Measurements from ENCODE around the gene BACE1-AS.

Gene BACE1-AS

DNA sequence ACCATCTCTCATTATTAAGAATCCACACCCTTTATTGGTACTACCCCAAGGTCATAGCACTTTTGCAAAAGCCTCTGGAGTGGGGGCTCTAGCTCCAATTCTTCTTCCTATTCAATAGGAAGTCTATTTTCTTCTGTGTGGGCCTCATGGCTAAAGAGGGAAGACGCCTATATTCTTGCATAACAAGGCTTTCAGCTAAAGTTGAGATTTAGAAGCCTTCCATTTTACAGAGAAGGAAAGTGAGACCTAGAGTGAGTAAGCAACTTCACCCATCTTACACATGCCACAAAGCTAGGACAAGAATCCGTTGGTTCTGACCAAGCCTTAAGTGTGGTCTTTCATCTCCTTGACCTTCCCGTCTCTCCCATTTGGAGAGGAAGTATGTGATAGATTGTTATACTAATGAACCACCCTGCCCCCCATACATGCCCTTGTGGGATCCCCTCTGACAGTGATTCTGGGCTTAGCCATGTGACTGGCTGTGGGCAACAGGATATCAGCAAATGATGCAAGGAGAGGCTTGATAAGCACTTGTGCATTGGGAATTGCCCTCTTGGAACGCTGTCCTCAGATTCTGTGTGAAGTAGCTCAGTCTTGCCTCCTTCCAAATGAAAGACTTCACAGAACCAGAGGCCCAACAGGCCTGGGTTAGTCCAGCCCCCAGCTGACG, 12.6 kb downstream of the BACE1-AS start:
- TF ChIP-seq GATA3 (IDR thresholded peaks at IDR 0.05; ENCODE audit: low read depth, low read length) (no peak), GATA2 (IDR thresholded peaks at IDR 0.05; ENCODE audit: low read depth, low read length) (no peak)

DNA sequence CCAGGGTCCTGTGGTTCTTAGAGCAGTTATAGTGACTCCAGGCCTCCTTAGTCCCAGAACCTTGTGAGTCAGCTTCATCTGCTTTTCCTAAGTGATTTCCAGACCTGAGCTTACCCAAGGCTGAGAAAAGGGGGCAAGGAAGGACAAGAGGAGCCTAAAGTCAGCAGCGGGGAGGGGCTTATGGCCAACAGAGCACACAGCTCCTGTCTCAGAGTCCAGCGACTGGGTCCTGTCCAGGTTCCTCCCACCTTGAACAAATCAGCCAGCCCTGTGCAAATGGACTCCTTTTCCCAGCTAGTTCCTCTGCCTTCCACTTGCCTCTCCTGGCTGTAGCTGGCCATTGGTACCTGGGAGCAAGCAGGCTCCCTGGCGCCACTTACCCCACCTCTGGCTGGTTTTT, 14.0 kb downstream of the BACE1-AS start:
- TF ChIP-seq GATA3 (IDR thresholded peaks at IDR 0.05; ENCODE audit: low read depth, low read length) (no peak), GATA2 (IDR thresholded peaks at IDR 0.05; ENCODE audit: low read depth, low read length) (no peak)

DNA sequence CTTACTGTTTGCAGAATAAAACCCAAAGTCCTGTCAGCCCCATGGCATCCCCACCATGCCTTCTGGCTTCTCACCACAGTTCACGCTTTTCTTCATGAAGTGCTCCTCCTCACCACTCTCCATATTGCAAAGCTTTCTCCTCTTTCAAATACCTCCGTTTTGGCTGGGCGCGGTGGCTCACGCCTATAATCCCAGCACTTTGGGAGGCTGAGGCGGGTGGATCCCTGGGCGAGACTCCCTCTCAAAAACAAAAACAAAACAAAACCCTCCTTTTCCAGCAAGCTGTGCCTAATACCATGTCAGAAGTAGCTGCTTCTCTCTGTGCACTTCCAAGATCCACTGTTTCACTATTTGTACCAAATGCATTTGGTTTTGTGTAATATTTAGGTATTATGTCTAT, 18.2 kb downstream of the BACE1-AS start:
- TF ChIP-seq GATA3 (IDR thresholded peaks at IDR 0.05; ENCODE audit: low read depth, low read length) (no peak), GATA2 (IDR thresholded peaks at IDR 0.05; ENCODE audit: low read depth, low read length) (no peak)

DNA sequence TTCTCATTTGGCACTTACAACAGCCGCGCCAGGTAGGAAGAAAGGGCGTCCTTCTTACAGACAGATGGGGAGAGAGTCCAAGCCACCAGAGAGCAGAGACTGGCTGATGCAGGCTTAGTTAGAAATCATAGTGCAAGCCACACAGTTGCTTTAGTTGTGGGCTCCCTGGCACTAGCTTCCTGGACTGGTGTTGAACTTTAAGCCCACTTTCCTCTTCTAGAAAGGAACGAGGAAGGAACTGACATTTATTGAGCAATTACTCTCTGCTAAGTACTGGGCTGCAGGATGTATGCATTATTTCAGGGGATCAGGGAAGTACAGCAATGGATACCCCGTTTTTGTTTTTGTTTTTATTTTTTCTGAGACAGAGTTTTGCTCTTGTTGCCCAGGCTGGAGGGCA, 21.9 kb downstream of the BACE1-AS start:
- no peak for TF ChIP-seq GATA3 (IDR thresholded peaks at IDR 0.05; ENCODE audit: low read depth, low read length)

DNA sequence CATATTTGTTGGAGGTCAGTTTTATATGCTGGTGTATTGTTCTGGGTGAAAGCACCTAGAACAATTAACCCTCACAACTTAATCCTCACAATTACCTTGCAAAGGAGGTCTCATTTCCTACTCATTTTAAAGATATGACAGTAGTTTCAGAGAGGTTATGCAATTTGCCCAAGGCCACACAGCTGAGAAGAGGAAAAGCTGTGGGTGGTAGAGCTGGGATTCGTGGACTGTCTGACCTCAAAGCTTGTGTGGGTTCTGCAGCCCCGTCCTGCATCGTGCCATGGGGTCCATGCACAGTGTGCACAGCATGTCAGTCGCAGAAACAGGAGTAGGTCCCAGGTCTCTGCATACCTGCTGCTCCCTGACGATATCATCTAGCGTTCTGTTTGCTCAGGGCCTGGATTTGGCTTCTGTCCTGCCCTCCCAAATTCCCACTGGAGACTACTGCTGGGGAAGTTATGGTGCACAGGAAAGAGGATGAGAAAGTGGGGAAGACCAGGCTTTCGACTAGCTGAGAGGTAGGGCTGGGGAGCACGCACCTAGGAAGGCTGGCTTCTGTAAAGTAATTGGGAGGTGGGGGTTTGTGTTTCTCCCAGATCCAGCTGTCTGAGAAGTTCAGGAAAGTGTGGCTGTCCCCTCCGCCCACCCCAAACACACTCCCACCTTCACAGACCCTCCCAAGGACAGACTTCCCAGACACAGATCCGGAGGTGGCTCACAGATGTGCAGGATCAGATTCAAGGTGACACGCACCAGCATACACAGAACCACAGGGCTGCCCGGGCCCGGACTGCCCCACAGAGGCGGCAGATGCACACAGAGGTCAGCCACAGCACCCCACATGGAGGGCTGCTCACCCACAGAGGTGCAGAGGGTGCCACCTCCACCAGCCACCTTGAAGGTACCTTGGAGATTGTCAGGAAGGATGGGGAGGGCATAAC, 23.0 kb downstream of the BACE1-AS start:
- TF ChIP-seq GATA3 (IDR thresholded peaks at IDR 0.05; ENCODE audit: low read depth, low read length) = no peak
- no peak for TF ChIP-seq GATA2 (IDR thresholded peaks at IDR 0.05; ENCODE audit: low read depth, low read length)

DNA sequence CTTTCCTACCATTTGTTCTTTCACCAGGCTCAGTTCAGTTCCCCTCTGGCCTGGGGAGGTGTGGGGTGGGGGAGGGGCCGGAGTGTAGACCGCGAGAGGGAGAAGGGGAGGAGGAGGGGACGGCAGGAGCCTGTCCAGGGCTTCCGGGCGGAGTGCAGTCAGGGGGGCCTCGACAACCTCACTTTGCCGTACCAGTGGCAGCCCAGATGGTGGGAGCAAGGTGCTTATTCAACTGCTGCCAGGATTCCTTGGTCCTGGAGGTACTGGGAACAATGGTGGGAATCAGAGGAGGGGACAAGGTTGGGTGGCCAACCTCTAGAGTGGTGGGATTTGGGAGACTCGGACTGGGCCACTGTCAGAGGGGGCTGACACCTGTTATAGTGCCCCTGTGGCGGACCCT, 23.7 kb downstream of the BACE1-AS start:
- TF ChIP-seq GATA2 (IDR thresholded peaks at IDR 0.05; ENCODE audit: low read depth, low read length) (no peak), GATA3 (IDR thresholded peaks at IDR 0.05; ENCODE audit: low read depth, low read length) (no peak)

DNA sequence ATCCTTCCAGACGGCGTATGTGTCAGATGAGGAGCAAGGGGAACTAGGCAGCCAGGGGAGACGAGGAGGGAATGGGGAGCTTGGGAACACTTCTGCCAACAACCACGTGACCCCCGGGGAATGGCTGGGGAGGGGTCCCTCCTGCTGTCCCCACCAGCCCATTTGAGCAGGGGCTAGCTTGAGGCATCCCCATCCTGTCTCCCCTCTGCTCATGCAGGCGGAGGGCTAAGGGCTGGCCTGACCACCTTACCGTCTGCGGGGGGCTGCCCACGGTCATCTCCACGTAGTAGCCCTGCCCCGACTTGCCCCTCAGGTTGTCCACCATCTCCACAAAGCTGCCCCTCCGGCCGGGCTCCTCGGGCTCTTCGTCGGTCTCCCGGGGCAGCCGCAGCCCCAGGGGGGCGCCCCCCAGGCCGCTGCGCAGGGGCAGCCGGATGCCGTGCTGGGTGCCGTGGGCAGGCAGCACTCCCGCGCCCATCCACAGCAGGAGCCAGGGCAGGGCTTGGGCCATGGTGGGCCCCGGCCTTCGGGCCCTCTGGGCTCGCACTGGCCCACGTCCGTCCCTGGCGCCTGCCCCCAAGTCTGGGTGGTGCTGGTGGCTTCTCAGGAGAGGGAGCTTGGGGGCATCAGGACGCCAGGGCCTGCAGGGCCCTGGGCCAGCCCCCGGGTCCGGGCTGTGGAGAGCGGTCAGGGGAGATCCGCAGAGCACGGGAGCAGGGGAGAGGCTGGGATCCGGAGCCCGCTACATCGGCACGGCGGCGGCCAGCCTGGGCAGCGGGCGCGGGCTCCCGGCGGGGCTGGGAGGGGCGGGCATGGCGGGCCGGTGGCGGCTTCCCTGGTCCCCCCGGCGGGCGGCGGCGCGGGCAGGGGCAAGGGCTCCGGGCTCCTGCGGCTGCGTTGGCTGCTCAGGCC, 24.4 kb downstream of the BACE1-AS start:
- TF ChIP-seq GATA2 (IDR thresholded peaks at IDR 0.05; ENCODE audit: low read depth, low read length) (no peak), GATA3 (IDR thresholded peaks at IDR 0.05; ENCODE audit: low read depth, low read length) (no peak)

DNA sequence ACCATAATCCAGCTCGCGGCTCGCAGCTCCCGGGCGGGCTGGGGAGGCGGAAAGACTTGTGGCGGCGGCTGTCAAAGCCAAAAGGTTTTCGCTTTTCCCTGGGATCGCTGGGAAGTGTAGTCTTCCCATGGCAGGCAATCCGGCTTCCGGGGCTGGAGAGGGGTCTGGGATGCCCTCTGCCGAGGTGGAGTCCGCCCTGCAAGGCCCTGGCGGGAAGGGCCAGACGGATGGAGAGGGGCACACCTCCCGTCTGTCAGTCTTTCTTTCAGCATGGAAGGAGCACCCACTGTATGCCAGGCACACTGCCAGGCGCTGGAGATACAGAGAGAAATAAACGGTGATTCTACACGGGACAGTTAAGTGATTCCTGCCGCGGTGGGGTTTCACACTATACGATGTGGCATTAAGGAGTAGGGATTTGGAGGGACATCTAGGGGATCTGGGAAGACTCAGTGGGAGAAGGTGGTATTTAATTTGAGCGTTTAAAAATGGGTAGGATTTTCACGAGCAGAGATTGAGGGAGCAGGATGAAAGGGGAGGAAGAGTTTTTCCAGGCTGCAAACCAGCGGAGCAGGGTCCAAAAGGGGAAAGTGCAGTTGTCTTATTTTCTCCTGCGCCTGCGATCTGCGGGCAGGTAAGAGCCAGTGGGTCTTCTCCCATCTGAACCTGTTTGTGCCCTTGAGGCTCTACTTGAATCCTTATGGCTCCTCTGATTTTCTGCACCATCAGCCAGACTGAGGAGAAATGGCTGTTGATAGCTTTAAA, 25.2 kb downstream of the BACE1-AS start, which contains the start of gene BACE1:
Gene BACE1 (minus strand): TSS at position 60 of the 765 bp plus-strand sequence. CDS start 461 bp downstream, outside the sequence.
- no peak for TF ChIP-seq GATA2 (IDR thresholded peaks at IDR 0.05; ENCODE audit: low read depth, low read length)
- TF ChIP-seq GATA3 (IDR thresholded peaks at IDR 0.05; ENCODE audit: low read depth, low read length) = no peak

DNA sequence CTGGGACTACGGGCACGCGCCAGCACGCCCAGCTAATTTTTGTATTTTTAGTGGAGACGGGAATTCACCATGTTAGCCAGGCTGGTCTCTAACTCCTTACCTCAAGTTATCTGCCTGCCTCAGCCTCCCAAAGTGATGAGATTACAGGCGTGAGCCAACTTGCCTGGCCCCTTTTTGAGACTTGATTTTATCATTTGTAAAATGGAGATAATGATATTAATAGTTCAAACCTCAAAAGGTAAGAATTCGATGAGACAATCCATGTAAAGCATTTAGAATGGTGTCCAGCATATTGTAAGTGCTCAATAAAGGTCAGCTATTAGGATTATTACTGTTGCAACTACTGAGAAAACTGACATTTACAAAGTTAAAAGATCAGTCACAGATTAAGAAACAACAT, 27.6 kb downstream of the BACE1-AS start:
- TF ChIP-seq GATA2 (IDR thresholded peaks at IDR 0.05; ENCODE audit: low read depth, low read length) (no peak), GATA3 (IDR thresholded peaks at IDR 0.05; ENCODE audit: low read depth, low read length) (no peak)

DNA sequence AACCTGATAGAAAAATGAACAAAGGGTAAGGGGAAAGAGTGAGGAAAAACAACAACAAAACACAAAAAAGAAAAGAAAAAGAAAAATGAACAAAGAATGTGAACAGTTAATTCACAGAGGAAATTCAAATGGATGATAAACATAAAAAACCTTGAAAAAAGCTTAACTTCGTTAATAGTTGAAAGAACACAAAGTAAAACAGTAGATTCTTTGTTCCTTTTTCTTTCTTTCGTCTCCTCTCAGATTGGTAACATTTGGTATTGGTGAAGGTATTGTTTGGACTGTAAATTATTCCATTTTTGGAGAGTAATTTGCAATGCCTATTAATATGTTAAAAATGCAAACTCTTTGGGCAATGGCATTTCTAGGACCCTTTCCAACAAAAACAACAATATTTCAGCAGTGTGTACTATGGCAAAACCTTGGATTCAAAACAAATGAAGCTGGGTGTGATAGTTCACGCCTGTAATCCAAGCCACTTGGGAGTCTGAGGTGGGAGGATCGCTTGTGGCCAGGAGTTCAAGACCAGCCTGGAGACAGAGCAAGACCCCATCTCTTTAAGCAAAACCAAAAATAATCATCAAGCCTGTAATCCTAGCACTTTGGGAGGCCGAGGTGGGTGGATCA, 28.2 kb downstream of the BACE1-AS start:
- no peak for TF ChIP-seq GATA2 (IDR thresholded peaks at IDR 0.05; ENCODE audit: low read depth, low read length)

DNA sequence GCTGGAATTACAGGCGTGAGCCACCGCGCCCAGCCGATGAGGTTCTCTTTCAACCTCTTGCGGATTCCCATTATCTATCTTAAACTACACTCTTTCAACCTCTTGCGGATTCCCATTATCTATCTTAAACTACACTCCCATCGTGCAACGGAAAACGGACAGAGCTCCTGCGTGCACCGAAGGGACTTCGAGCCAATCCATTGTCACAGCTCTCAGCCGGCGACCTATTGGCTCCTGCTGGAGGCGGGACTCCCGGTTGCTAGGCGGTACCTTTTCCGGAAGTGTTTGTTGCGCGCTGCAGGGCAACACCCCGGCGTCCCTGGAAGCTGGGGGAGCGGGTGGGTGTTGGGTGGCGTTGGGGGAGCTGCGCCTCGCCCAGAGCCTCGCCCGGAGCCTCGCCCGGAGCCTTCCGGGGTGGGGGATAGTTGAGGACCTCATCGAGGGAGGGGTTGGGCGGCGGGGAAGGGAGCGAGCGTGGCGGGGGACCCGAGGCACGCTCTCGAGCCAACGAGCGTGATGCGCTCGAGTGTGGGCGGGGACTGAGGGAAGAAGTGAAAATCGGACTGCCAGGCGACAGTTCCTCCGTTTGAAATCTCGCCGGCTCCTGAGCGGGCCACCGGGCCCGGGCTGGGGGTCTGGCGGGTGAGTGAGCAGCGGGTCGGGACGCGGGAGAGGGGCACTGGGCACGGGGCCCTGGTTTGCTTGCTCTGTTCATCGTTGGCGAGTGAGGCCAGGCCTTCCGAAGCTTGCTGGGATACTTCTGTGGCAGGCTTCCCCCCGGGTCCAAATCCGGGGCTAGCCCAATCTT, 36.6 kb downstream of the BACE1-AS start, which contains the start of gene CEP164:
Gene CEP164 (plus strand): TSS at position 288 of the 808 bp plus-strand sequence. CDS start 10,733 bp downstream, outside the sequence.
- no peak; the same call in 1 of the 2 replicates for TF ChIP-seq GATA2 (IDR thresholded peaks at IDR 0.05; ENCODE audit: low read depth, low read length)
- TF ChIP-seq GATA3 (IDR thresholded peaks at IDR 0.05; ENCODE audit: low read depth, low read length) = no peak
